ENCODE results near the gene B2M.
"Not testable (repeated sequence)": the region's sequence is repeated elsewhere in the genome, so short reads cannot be mapped to it uniquely, and the experiment has no call there.

B2M gene

DNA sequence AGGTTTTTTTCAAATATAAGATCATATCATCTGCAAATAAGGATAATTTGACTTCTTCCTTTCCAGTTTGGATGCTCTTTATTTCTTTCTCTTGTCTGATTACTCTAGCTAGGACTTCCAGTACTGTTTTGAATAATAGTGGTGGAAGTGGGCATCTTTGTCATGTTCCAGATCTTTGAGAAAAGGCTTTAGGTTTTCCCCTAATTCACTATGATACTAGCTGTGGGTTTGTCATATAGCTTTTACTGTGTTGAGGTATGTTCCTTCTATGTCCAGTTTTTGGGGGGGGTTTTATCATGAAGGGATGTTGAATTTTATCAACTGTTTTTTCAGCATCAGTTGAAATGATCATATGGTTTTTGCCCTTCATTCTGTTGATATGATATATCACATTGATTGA is 10.6 kb upstream of the B2M start:
- not testable (repeated sequence) for DNase-seq

DNA sequence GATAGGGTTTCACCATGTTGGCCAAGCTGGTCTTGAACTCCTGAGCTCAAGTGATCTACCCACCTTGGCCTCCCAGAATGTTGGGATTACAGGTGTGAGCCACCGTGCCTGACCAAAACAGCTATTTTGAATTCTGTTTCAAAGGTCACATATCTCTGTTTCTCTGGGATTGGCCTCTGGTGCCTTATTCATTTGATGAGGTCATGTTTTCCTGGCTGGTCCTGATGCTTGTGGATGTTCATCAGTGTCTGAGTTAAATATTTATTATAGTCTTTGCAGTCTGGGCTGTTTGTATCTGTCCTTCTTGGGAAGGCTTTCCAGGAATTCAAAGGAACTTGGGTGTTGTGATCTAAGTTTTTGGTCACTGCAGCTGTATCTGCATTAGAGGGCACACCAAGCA is 5.3 kb upstream of the B2M start:
- no peak for DNase-seq

DNA sequence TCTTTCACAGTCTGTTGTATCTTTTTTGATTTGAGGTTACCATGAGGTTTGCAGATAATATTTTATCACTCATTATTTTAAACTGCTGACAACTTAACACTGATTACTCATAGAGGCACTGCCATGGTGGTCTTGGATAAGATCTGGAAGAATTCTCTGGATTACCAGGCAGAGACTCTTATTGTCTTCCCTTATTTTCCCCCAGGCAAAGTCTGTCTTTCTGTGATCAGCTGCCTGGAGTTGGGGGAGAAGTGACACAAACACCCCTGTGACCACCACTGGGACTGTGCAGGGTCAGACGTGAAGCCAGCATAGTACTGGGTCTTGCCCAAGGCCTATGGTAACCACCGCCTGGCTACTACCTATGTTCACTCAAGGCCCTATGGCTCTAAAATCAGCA is 4.9 kb upstream of the B2M start:
- DNase-seq, result no peak

DNA sequence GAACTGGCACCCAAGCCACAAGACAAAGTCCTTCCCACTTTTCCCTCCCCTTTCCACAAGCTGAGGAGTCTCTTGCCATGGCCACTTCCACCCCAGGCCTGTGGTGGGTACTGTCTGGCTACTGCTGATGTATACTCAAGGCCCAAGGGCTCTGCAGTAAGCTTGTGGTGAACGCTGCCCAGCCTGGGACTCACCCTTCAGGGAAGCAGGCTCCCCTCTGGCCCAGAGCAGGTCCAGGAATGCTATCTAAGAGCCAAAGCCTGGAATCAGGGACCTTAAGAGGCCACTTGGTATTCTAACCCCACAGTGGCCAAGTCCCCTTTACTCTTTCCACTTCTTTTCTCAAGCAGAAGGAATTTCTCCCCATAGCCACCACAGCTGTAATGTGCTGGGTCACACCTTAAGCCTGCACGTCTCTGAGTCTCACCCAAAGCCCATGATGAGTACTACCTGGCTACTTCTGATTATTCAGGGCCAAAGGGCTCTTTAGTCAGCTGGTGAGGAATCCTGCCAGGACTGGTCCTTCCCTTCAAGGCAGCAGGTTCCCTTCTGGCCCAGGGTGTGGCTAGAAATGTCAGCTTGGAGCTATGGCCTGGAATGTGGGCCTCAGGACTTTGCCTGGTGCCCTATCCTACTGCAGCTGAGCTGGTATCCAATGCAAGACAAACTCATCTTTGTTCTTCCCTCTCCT is 4.2 kb upstream of the B2M start:
- DNase-seq, result no peak

DNA sequence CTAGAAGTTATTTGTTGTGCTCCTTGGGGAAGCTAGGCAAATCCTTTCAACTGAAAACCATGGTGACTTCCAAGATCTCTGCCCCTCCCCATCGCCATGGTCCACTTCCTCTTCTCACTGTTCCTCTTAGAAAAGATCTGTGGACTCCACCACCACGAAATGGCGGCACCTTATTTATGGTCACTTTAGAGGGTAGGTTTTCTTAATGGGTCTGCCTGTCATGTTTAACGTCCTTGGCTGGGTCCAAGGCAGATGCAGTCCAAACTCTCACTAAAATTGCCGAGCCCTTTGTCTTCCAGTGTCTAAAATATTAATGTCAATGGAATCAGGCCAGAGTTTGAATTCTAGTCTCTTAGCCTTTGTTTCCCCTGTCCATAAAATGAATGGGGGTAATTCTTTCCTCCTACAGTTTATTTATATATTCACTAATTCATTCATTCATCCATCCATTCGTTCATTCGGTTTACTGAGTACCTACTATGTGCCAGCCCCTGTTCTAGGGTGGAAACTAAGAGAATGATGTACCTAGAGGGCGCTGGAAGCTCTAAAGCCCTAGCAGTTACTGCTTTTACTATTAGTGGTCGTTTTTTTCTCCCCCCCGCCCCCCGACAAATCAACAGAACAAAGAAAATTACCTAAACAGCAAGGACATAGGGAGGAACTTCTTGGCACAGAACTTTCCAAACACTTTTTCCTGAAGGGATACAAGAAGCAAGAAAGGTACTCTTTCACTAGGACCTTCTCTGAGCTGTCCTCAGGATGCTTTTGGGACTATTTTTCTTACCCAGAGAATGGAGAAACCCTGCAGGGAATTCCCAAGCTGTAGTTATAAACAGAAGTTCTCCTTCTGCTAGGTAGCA is 851 bp upstream of the B2M start:
- DNase-seq, result peak; percentile 80

GRCh38 chr15:44711743-44712345 is 527 bp downstream of the B2M start:
- peak; percentile 77 for DNase-seq

- peak; percentile 85 for DNase-seq
Measured at GRCh38 chr15:44712346-44713005, 1.2 kb downstream of the B2M start.

- peak; percentile 67 for DNase-seq
Measured at GRCh38 chr15:44713006-44713966, 2.0 kb downstream of the B2M start.

DNA sequence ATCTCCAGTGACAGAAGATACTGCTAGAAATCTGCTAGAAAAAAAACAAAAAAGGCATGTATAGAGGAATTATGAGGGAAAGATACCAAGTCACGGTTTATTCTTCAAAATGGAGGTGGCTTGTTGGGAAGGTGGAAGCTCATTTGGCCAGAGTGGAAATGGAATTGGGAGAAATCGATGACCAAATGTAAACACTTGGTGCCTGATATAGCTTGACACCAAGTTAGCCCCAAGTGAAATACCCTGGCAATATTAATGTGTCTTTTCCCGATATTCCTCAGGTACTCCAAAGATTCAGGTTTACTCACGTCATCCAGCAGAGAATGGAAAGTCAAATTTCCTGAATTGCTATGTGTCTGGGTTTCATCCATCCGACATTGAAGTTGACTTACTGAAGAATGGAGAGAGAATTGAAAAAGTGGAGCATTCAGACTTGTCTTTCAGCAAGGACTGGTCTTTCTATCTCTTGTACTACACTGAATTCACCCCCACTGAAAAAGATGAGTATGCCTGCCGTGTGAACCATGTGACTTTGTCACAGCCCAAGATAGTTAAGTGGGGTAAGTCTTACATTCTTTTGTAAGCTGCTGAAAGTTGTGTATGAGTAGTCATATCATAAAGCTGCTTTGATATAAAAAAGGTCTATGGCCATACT is 4.0 kb downstream of the B2M start:
- peak; percentile 57 for DNase-seq

DNA sequence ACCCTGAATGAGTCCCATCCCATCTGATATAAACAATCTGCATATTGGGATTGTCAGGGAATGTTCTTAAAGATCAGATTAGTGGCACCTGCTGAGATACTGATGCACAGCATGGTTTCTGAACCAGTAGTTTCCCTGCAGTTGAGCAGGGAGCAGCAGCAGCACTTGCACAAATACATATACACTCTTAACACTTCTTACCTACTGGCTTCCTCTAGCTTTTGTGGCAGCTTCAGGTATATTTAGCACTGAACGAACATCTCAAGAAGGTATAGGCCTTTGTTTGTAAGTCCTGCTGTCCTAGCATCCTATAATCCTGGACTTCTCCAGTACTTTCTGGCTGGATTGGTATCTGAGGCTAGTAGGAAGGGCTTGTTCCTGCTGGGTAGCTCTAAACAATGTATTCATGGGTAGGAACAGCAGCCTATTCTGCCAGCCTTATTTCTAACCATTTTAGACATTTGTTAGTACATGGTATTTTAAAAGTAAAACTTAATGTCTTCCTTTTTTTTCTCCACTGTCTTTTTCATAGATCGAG is 4.5 kb downstream of the B2M start:
- peak; percentile 37 for DNase-seq

DNA sequence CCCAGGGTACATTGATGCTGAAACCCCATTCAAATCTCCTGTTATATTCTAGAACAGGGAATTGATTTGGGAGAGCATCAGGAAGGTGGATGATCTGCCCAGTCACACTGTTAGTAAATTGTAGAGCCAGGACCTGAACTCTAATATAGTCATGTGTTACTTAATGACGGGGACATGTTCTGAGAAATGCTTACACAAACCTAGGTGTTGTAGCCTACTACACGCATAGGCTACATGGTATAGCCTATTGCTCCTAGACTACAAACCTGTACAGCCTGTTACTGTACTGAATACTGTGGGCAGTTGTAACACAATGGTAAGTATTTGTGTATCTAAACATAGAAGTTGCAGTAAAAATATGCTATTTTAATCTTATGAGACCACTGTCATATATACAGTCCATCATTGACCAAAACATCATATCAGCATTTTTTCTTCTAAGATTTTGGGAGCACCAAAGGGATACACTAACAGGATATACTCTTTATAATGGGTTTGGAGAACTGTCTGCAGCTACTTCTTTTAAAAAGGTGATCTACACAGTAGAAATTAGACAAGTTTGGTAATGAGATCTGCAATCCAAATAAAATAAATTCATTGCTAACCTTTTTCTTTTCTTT is 5.8 kb downstream of the B2M start:
- peak; percentile 33 for DNase-seq

GRCh38 chr15:44718180-44718926 is 7.0 kb downstream of the B2M start:
- no peak for DNase-seq

DNA sequence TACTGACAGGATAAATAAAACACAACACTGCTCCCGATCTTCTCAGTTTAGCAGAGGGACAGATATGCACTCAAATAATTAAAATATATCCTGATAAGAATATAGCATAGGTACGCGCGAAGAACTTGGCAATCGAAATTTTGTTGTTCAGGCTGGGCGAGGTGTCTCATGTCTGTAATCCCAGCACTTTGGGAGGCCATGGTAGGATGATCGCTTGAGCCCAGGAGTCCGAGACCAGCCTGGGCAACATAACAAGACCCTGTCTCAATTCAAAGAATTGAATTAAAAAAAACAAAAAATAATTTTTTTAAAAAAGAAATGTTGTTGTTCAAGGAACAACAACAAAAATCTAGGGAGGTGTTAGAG is 7.6 kb downstream of the B2M start:
- no peak for DNase-seq

- peak; percentile 85 for DNase-seq
Measured at GRCh38 chr15:44719293-44719999, 8.1 kb downstream of the B2M start.

DNA sequence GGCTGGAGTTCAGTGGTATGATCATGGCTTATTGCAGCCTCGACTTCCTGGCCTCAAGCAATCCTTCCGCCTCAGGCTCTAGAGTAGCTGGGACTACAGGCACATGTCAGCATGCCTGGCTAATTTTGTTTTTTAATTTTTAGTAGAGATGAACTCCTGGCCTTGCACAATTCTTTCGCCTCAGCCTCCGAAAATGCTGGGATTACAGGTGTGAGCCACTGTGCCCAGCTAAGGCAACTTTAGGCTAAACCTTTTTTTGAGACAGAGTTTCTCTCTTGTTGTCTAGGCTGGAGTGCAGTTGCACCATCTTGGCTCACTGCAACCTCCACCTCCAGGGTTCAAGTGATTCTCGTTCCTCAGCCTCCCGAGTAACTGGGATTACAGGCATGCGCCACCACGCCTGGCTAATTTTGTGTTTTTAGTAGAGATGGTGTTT is 8.7 kb downstream of the B2M start:
- DNase-seq, result not testable (repeated sequence)

DNA sequence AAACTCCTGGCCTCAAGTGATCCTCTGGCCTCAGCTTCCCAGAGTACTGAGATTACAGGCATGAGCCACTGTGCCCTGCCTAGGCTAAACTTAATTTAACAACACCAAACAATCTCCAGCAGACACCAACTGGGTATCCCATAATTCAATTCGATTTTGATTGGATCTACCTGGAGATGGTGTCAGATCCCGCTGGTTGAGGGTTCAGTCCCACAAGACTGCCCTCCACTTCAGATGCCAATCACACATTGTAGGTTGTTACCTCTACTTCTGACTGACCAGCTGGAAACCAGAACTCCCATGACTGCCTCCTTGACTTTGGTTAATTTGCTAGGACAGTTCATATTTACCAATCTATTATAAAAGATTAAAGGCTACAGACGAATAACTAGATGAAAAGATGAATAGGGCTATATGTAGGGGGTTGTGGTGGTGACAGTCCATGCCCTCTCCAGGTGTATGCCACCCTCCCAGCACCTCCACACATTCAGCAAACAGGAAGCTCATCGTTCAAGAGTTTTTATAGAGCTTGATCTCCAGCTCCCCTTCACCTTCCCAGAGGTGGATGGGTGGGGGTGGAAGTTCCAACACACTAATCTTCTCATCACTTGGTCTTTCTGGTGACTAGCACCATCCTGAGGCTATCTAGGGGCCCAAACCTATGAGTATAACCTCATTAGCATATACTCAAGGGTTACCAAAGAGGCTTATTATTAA is 9.3 kb downstream of the B2M start:
- peak; percentile 65 for DNase-seq

GRCh38 chr15:44722011-44722410 is 10.7 kb downstream of the B2M start:
- peak; percentile 30 for DNase-seq

DNA sequence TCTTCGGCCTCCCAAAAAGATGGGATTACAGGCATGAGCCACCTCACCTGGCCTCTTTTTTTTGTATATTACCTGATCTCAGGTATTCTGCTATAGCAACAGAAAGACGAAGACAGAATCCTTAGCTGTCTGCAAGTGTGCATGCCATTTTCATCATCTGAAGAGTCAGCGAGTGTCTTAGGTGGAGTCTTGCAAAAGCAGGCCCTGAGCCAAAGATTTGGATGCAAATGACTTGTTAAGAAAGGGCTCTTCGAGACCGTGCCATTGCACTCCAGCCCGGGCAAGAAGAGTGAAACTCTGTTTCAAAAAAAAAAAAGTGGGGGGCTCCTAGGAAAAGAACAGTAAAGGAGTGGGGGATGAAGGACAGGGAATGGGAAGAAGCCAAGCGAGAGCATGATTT is 14.8 kb downstream of the B2M start:
- DNase-seq, result peak; percentile 42

Measured in CD4-positive, alpha-beta T cell treated with Interleukin-21 for 1 hour (primary cell).